ENCODE data around the gene ZNF70.

GRCh38 chr22:23744485-23744884, 6.4 kb downstream of the ZNF70 start:
- TF ChIP-seq POLR2AphosphoS5 (IDR thresholded peaks at IDR 0.05; ENCODE audit: low read depth, low read length): no peak
- no peak for TF ChIP-seq CTCF (IDR thresholded peaks at IDR 0.05)
- no peak for TF ChIP-seq REST (IDR thresholded peaks at IDR 0.05; ENCODE audit: insufficient read depth in 1 of 2, low read depth in 2 of 2, low read length in 1 of 2)
- TF ChIP-seq SIN3A (IDR thresholded peaks at IDR 0.05; ENCODE audit: borderline replicate concordance, insufficient read depth, low read depth, low read length): no peak
